GM18858 (cell line): Measurements from ENCODE around the gene IFT25.
A peak's percentile ranks its signal among the peaks of the same experiment; 100 is the strongest.
"Not testable (repeated sequence)": the region's sequence is repeated elsewhere in the genome, so short reads cannot be mapped to it uniquely, and the experiment has no call there.

ENCODE experiments used
- ATAC-seq: cut with Tn5 transposase; IDR thresholded peaks from one replicate; pipeline ENCODE4 v1.9.1; 2021; ENCODE audit not compliant: unreplicated experiment

Gene IFT25

GRCh38 chr1:53889304-53890298 is 55.9 kb downstream of the IFT25 start, which contains the start of gene YIPF1:
Gene YIPF1, minus strand, starts transcription at chr1:53889797. Its CDS starts 860 bp downstream, at chr1:53888937.
- peak; percentile 68 for ATAC-seq

- ATAC-seq: no peak
Observed at GRCh38 chr1:53888681-53889080, 56.8 kb downstream of the IFT25 start.

GRCh38 chr1:53883600-53883999 is 61.9 kb downstream of the IFT25 start:
- not testable (repeated sequence) for ATAC-seq

- ATAC-seq: not testable (repeated sequence)
Observed at GRCh38 chr1:53881853-53882252, 63.6 kb downstream of the IFT25 start.

- no peak for ATAC-seq
Observed at GRCh38 chr1:53878492-53879105, 66.9 kb downstream of the IFT25 start.

GRCh38 chr1:53875150-53875549 is 70.3 kb downstream of the IFT25 start:
- not testable (repeated sequence) for ATAC-seq

GRCh38 chr1:53871773-53872484 is 73.6 kb downstream of the IFT25 start:
- ATAC-seq: no peak
